ENCODE results near the gene MFSD12. TPM values are rescaled to one million over a fixed set of nuclear protein-coding genes. Genes with fewer than 3 reads are reported as not detected.

The MFSD12 gene
- total RNA-seq, 1 donor = 104 TPM

GRCh38 chr19:3601021-3601420, 43.6 kb upstream of the MFSD12 start:
- Histone ChIP-seq H3K4me1 (ENCODE audit: insufficient read depth, low read length) (peaks cover 2% of the 10 kb centered on the region), H3K4me3 (ENCODE audit: insufficient read depth, low read length) (no peak overlapping the region), H3K9me3 (ENCODE audit: low read depth, low read length) (no peaks in the 10 kb centered on the region), H3K79me2 (ENCODE audit: insufficient read depth, low read length) (no peaks in the 10 kb centered on the region), H3K4me2 (ENCODE audit: insufficient read depth, low read length) (no peak overlapping the region), H3K27me3 (ENCODE audit: insufficient read depth, low read length) (peaks cover 2% of the 10 kb centered on the region), H3K27ac (ENCODE audit: low read depth, low read length) (no peak overlapping the region), H2AFZ (ENCODE audit: low read length) (no peak overlapping the region), H3K36me3 (ENCODE audit: insufficient read depth, low read length) (no peaks in the 10 kb centered on the region), H4K20me1 (ENCODE audit: insufficient read depth, low read length) (no peaks in the 10 kb centered on the region)
- TF ChIP-seq, protein P1, sequence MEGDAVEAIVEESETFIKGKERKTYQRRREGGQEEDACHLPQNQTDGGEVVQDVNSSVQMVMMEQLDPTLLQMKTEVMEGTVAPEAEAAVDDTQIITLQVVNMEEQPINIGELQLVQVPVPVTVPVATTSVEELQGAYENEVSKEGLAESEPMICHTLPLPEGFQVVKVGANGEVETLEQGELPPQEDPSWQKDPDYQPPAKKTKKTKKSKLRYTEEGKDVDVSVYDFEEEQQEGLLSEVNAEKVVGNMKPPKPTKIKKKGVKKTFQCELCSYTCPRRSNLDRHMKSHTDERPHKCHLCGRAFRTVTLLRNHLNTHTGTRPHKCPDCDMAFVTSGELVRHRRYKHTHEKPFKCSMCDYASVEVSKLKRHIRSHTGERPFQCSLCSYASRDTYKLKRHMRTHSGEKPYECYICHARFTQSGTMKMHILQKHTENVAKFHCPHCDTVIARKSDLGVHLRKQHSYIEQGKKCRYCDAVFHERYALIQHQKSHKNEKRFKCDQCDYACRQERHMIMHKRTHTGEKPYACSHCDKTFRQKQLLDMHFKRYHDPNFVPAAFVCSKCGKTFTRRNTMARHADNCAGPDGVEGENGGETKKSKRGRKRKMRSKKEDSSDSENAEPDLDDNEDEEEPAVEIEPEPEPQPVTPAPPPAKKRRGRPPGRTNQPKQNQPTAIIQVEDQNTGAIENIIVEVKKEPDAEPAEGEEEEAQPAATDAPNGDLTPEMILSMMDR (IDR thresholded peaks at IDR 0.05; ENCODE audit: extremely low read depth, low read depth, low read length) = no peak
- DNase-seq (ENCODE audit: insufficient read length, low spot score, missing footprints) = no peak

DNA sequence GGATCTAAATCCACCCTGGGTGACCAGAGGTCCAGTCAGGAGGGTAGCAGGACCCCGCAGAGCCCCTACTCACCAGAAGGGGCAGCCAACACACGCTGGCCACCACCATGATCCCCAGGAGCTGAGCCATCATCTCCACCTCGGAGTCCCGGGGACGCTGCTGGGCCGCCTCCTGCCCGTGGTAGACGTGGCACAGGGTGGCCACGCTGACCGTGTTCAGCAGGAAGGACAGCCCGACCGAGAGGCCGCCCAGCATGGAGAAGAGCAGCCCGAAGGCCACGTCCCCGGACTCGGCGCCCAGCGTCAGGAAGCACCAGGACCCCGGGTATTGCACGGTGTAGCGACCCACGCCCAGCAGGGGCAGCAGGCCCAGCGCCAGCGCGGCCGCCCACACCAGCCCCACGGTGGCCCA, 42.4 kb upstream of the MFSD12 start:
- H3K4me2 ChIP-seq (ENCODE audit: insufficient read depth, low read length) = no peak overlapping the region
- no peaks in the 10 kb centered on the region for H3K36me3 ChIP-seq (ENCODE audit: insufficient read depth, low read length)
- TF ChIP-seq, protein P1 (IDR thresholded peaks at IDR 0.05; ENCODE audit: extremely low read depth, low read depth, low read length) = no peak
- no peak overlapping the region for H2AFZ ChIP-seq (ENCODE audit: low read length)
- DNase-seq (ENCODE audit: insufficient read length, low spot score, missing footprints) = no peak
- H3K4me1 ChIP-seq (ENCODE audit: insufficient read depth, low read length) = no peaks in the 10 kb centered on the region
- H3K79me2 ChIP-seq (ENCODE audit: insufficient read depth, low read length) = no peaks in the 10 kb centered on the region
- H3K4me3 ChIP-seq (ENCODE audit: insufficient read depth, low read length) = no peak overlapping the region
- H3K9me3 ChIP-seq (ENCODE audit: low read depth, low read length) = no peaks in the 10 kb centered on the region
- H3K27me3 ChIP-seq (ENCODE audit: insufficient read depth, low read length) = no peaks in the 10 kb centered on the region
- no peaks in the 10 kb centered on the region for H4K20me1 ChIP-seq (ENCODE audit: insufficient read depth, low read length)
- H3K27ac ChIP-seq (ENCODE audit: low read depth, low read length) = no peak overlapping the region

GRCh38 chr19:3595521-3596061, 38.2 kb upstream of the MFSD12 start:
- TF ChIP-seq, protein P1 (IDR thresholded peaks at IDR 0.05; ENCODE audit: extremely low read depth, low read depth, low read length) = no peak
- H3K27ac ChIP-seq (ENCODE audit: low read depth, low read length) = no peak overlapping the region
- no peak for DNase-seq (ENCODE audit: insufficient read length, low spot score, missing footprints)

DNA sequence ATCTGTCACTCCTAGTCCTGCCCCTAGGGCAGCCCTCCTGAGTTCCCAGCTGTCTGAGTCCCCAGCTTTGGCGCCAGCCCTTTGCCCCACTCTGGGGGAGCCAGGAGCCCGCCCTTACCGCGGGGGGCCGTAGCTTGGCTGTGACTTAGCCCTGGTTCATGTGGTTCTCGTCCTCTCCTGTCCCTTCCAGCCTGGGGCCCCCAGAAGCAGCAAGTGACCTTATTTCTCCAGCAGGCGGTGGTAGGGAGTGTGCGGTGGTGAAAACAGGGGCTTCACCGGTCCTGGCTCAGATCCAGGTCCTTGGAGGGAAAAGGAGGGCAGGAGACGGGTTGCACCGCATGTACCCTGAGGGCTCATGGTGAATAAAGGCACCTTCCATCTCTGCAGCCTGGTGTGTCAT, 35.8 kb upstream of the MFSD12 start:
- peak; percentile 27 for DNase-seq (ENCODE audit: insufficient read length, low spot score, missing footprints)
- no peaks in the 10 kb centered on the region for H4K20me1 ChIP-seq (ENCODE audit: insufficient read depth, low read length)
- peaks cover 3% of the 10 kb centered on the region for H3K27me3 ChIP-seq (ENCODE audit: insufficient read depth, low read length)
- H3K27ac ChIP-seq (ENCODE audit: low read depth, low read length) = no peak overlapping the region
- no peak overlapping the region for H3K4me3 ChIP-seq (ENCODE audit: insufficient read depth, low read length)
- H3K4me2 ChIP-seq (ENCODE audit: insufficient read depth, low read length) = no peak overlapping the region
- H3K79me2 ChIP-seq (ENCODE audit: insufficient read depth, low read length) = no peaks in the 10 kb centered on the region
- TF ChIP-seq, protein P1 (IDR thresholded peaks at IDR 0.05; ENCODE audit: extremely low read depth, low read depth, low read length) = no peak
- H3K9me3 ChIP-seq (ENCODE audit: low read depth, low read length) = no peaks in the 10 kb centered on the region
- no peaks in the 10 kb centered on the region for H3K36me3 ChIP-seq (ENCODE audit: insufficient read depth, low read length)
- H2AFZ ChIP-seq (ENCODE audit: low read length) = no peak overlapping the region
- H3K4me1 ChIP-seq (ENCODE audit: insufficient read depth, low read length) = no peaks in the 10 kb centered on the region

More at GRCh38 chr19:3595521-3596061, 38.2 kb upstream of the MFSD12 start:
- Histone ChIP-seq H3K9me3 (ENCODE audit: low read depth, low read length) (no peaks in the 10 kb centered on the region), H4K20me1 (ENCODE audit: insufficient read depth, low read length) (no peaks in the 10 kb centered on the region), H3K79me2 (ENCODE audit: insufficient read depth, low read length) (no peaks in the 10 kb centered on the region), H3K4me2 (ENCODE audit: insufficient read depth, low read length) (no peak overlapping the region), H2AFZ (ENCODE audit: low read length) (no peak overlapping the region), H3K27me3 (ENCODE audit: insufficient read depth, low read length) (peaks cover 3% of the 10 kb centered on the region), H3K36me3 (ENCODE audit: insufficient read depth, low read length) (no peaks in the 10 kb centered on the region), H3K4me1 (ENCODE audit: insufficient read depth, low read length) (no peaks in the 10 kb centered on the region), H3K4me3 (ENCODE audit: insufficient read depth, low read length) (no peak overlapping the region)

All from osteoblast (primary cell).